HEK293 (cell line): ENCODE data around the gene RPS6KB1.
"Not testable (repeated sequence)": the region's sequence is repeated elsewhere in the genome, so short reads cannot be mapped to it uniquely, and the experiment has no call there.

ENCODE experiments used
- CTCF ChIA-PET: fragments of 350-600 bp; formaldehyde crosslinking; extraction: SDS; loops from one replicate; lab custom pipeline; 2021; ENCODE audit warnings: antibody characterized with exemption; lab: Yijun Ruan, JAX
- POLR2A ChIA-PET: fragments of 300-600 bp; formaldehyde crosslinking; extraction: SDS; loops from one replicate; lab custom pipeline; 2020; ENCODE audit warnings: antibody characterized with exemption, inconsistent platforms; lab: Yijun Ruan, JAX
- H3K27ac ChIP-seq: fragments of 200-500 bp; sonication (Bioruptor generic); 2 replicates; pipeline ENCODE4 v1.5.1; 2014; ENCODE audit warnings: low read depth, low read length, control low read depth, inconsistent platforms; ENCODE audit errors: extremely low read depth
- H3K36me3 ChIP-seq, 2 experiments: fragments of 200-500 bp in 1 of 2; sonication (Bioruptor generic) in 1 of 2; 1 replicate in 1 of 2; 2 replicates in 1 of 2; pipeline ENCODE4 v1.5.1; 2014 to 2017; ENCODE audit warnings: inconsistent platforms in 2 of 2, low read length in 2 of 2; ENCODE audit not compliant: control insufficient read depth in 2 of 2, insufficient read depth in 1 of 2
- H3K4me1 ChIP-seq: fragments of 200-500 bp; sonication (Bioruptor generic); 2 replicates; pipeline ENCODE4 v1.5.1; 2014; ENCODE audit warnings: mild to moderate bottlenecking, low read length, inconsistent platforms; ENCODE audit not compliant: control insufficient read depth, insufficient read depth
- H3K4me3 ChIP-seq: 2 replicates; pipeline ENCODE4 v1.5.1; 2011; ENCODE audit warnings: low read depth, mild to moderate bottlenecking, control low read depth, low read length, moderate library complexity
- H3K9me3 ChIP-seq: fragments of 200-500 bp; sonication (Bioruptor generic); 2 replicates; pipeline ENCODE4 v1.5.1; 2014; ENCODE audit warnings: low read depth, low read length, inconsistent platforms; ENCODE audit not compliant: control insufficient read depth, insufficient read depth
- KLF16 ChIP-seq: fragments of 450-650 bp; formaldehyde crosslinking; IDR thresholded peaks from 2 replicates; pipeline ENCODE4 v1.5.1; 2017; ENCODE audit warnings: missing biosample characterization, missing genetic modification characterization
- SP7 ChIP-seq: fragments of 450-650 bp; formaldehyde crosslinking; IDR thresholded peaks from 2 replicates; pipeline ENCODE4 v1.5.1; 2016; ENCODE audit warnings: missing biosample characterization, missing genetic modification characterization
- ZBTB8A ChIP-seq: fragments of 450-650 bp; formaldehyde crosslinking; IDR thresholded peaks from 2 replicates; pipeline ENCODE4 v1.5.1; 2016; ENCODE audit warnings: missing biosample characterization, missing genetic modification characterization
- ZNF132 ChIP-seq: fragments of 450-650 bp; formaldehyde crosslinking; IDR thresholded peaks from 2 replicates; pipeline ENCODE4 v1.5.1; 2017; ENCODE audit warnings: missing biosample characterization, missing genetic modification characterization, borderline replicate concordance
- ZNF558 ChIP-seq: fragments of 450-650 bp; formaldehyde crosslinking; IDR thresholded peaks from 2 replicates; pipeline ENCODE4 v1.5.1; 2016; ENCODE audit warnings: missing biosample characterization, missing genetic modification characterization
- ZNF571 ChIP-seq: fragments of 450-650 bp; formaldehyde crosslinking; IDR thresholded peaks from 2 replicates; pipeline ENCODE4 v1.5.0; 2017; ENCODE audit warnings: missing biosample characterization, missing genetic modification characterization
- ZNF600 ChIP-seq: fragments of 450-650 bp; formaldehyde crosslinking; IDR thresholded peaks from 2 replicates; pipeline ENCODE4 v1.5.1; 2016; ENCODE audit warnings: missing biosample characterization, missing genetic modification characterization
- ZNF677 ChIP-seq: fragments of 450-650 bp; IDR thresholded peaks from 2 replicates; pipeline ENCODE4 v1.5.0; 2018; ENCODE audit warnings: missing biosample characterization, mild to moderate bottlenecking, missing genetic modification characterization, moderate library complexity
- ZNF747 ChIP-seq: fragments of 450-650 bp; formaldehyde crosslinking; IDR thresholded peaks from 2 replicates; pipeline ENCODE4 v1.5.1; 2016; ENCODE audit warnings: missing biosample characterization, missing genetic modification characterization
- ZNF768 ChIP-seq: fragments of 450-650 bp; formaldehyde crosslinking; IDR thresholded peaks from 2 replicates; pipeline ENCODE4 v1.5.1; 2018; ENCODE audit warnings: missing biosample characterization, mild to moderate bottlenecking, missing genetic modification characterization
- ZNF830 ChIP-seq: fragments of 450-650 bp; IDR thresholded peaks from 2 replicates; pipeline ENCODE4 v1.5.0; 2018; ENCODE audit warnings: missing biosample characterization, missing genetic modification characterization, low read depth, mild to moderate bottlenecking, moderate library complexity
- TF ChIP-seq, protein P1 (sequence below): fragments of 450-650 bp; formaldehyde crosslinking; IDR thresholded peaks from 2 replicates; pipeline ENCODE4 v1.5.1; 2016; ENCODE audit warnings: missing biosample characterization, missing genetic modification characterization
- TF ChIP-seq, protein P2 (sequence below): fragments of 450-650 bp; formaldehyde crosslinking; IDR thresholded peaks from 2 replicates; pipeline ENCODE4 v1.5.1; 2016; ENCODE audit warnings: missing biosample characterization, missing genetic modification characterization
- TF ChIP-seq, protein P3 (sequence below): fragments of 450-650 bp; formaldehyde crosslinking; optimal IDR thresholded peaks from 2 replicates; pipeline ENCODE3; 2016; ENCODE audit warnings: missing biosample characterization, mild to moderate bottlenecking, missing genetic modification characterization
- TF ChIP-seq, protein P4 (sequence below): fragments of 450-650 bp; formaldehyde crosslinking; IDR thresholded peaks from 2 replicates; pipeline ENCODE4 v1.5.1; 2017; ENCODE audit warnings: missing biosample characterization, missing genetic modification characterization
- TF ChIP-seq, protein P5 (sequence below): fragments of 450-650 bp; IDR thresholded peaks from 2 replicates; pipeline ENCODE4 v1.5.1; 2018; ENCODE audit warnings: missing biosample characterization, missing genetic modification characterization

Gene RPS6KB1

DNA sequence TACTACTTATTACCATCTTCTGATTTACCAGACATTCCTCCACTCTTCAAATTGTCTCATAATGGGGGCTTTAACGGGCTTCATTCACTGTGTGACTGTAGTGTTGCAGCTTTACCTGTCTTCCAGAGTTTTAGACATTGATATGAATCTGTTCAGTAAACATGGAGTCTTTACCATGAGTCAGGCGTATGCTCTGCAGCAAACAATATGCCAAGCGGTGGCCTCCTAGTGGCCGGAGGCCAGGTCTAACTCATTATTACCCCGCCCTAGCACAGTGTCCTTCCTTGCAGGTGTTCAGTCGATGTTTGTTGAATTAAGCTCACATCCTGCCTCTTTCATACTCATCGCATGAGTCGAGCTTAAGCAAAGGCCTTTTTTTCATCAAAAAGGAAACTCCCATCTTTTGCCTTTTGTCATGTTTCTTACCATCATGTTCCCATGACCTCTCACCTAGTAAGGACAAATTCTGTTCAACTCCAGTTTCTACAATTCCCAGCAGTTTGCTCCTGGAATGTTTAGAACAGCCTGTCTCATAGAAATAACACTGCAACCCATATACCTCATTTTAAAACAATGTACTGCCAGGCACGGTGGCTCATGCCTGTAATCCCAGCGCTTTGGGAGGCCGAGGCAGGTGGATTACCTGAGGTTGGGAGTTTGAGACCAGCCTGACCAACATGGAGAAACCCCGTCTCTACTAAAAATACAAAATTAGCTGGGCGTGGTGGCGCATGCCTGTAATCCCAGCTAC, 39.6 kb upstream of the RPS6KB1 start:
- Histone ChIP-seq H3K9me3 (no peaks in the 10 kb centered on the region), H3K27ac (no peak overlapping the region), H3K4me1 (no peaks in the 10 kb centered on the region), H3K4me3 (no peak overlapping the region), H3K36me3 (no peaks in the 10 kb centered on the region)
- CTCF ChIA-PET, result interaction anchor here (0.6 to 1.5 kb wide), 10 partner anchors 8 to 1591 kb away, joined by 3 to 4 read pairs (median 3); no protein-coding TSS in a partner anchor
- TF ChIP-seq, protein P1, sequence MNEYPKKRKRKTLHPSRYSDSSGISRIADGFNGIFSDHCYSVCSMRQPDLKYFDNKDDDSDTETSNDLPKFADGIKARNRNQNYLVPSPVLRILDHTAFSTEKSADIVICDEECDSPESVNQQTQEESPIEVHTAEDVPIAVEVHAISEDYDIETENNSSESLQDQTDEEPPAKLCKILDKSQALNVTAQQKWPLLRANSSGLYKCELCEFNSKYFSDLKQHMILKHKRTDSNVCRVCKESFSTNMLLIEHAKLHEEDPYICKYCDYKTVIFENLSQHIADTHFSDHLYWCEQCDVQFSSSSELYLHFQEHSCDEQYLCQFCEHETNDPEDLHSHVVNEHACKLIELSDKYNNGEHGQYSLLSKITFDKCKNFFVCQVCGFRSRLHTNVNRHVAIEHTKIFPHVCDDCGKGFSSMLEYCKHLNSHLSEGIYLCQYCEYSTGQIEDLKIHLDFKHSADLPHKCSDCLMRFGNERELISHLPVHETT (tag by site-specific recombination), result no peak
- TF ChIP-seq SP7 (tag by site-specific recombination), result no peak
- POLR2A ChIA-PET, result interaction anchor here (0.5 to 1.2 kb wide), 3 partner anchors 10 to 112 kb away, joined by 3 to 4 read pairs (median 3); no protein-coding TSS in a partner anchor

DNA sequence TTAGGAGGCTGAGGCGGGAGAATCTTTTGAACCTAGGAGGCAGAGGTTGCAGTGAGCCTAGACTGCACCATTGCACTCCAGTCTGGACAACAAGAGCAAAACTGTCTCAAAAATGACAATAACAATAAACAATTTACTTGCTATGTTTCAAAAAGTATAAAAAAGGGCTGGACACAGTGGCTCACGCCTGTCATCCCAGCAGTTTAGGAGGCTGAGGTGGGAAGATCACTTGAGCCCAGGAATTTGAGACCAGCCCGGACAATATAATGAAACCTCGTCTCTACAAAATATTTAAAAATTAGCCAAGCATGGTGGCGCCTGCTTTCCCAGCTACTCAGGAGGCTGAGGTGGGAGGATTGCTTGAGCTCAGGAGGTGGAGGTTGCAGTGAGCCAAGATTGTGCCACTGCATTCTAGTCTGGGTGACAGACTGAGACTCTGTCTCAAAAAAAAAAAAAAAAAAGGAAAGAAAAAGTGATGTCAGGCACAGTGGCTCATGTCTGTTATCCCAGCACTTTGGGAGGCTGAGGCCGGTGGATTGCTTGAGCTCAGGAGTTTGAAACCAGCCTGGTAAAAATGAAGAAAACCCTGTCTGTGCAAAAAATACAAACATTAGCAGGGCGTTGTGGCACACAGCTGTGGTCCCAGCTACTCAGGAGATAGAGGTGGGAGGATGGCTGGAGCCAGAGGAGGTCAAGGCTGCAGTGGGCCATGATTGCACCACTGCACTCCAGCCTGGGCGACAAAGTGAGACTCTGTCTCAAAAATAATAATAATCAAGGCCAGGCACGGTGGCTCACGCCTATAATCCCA, 38.8 kb upstream of the RPS6KB1 start:
- H3K4me1 ChIP-seq, H3K36me3 ChIP-seq, H3K4me3 ChIP-seq, H3K9me3 ChIP-seq, H3K27ac ChIP-seq: not testable (repeated sequence)
- ChIA-PET CTCF (interaction anchor here (0.6 to 1.5 kb wide), 8 partner anchors 11 to 1590 kb away, joined by 3 to 4 read pairs (median 3); no protein-coding TSS in a partner anchor), POLR2A (interaction anchor here (0.6 to 1.2 kb wide), 2 partner anchors 10 to 111 kb away, joined by 3 read pairs; no protein-coding TSS in a partner anchor)

DNA sequence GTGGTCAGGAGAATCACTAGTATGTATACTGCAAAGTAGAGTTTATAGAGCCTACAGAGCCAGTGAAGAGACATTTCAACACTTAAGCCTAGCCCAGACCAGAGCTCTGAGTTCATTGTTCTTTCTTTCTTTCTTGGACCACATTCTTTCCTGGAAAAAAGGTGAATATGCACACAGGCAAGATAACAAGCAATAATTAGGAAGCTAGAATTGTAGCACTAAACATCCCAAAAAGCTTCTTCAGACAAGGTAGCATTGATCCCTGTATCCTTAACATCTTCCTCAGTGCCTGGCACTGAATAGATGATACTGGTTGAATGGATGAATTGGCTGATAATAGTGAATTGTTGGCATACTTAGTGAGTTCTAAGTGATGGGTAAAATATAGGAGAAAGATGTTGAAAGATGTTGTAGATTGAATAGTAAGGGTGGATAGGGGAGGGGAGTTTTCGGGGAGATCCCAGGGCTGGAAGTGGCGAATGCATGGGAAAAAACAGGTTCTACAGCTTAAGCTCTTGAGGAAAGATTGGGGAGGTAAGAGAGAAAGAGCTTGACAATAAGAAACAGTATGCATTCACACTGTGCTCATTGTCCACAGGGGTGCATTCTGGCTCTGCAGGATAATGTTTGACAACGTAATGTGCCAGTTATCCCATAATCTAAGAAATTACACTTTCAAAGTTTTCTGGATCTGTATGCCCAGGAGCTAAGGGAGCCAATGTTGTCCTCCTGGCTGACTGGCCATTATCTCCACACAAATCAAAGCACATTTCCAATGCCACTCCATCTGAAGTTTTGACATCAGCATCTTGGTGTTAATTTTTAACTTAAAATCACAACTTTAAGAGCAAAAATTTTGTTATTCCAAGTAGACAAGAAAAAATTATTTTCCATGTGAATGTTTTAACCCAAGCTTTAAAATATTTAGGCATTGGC, 35.8 kb upstream of the RPS6KB1 start:
- Histone ChIP-seq H3K36me3 (peaks cover 13 to 16% of the 10 kb centered on the region in 2 experiments), H3K4me3 (no peak overlapping the region), H3K9me3 (no peaks in the 10 kb centered on the region), H3K27ac (no peak overlapping the region), H3K4me1 (no peaks in the 10 kb centered on the region)
- ChIA-PET CTCF (interaction anchor here (0.5 to 2.9 kb wide), 5 partner anchors 19 to 621 kb away, joined by 4 to 13 read pairs (median 6); no protein-coding TSS in a partner anchor), POLR2A (interaction anchor here (0.5 to 1.3 kb wide), 4 partner anchors 12 to 99 kb away, joined by 3 to 16 read pairs (median 6); no protein-coding TSS in a partner anchor)
- TF ChIP-seq, protein P2, sequence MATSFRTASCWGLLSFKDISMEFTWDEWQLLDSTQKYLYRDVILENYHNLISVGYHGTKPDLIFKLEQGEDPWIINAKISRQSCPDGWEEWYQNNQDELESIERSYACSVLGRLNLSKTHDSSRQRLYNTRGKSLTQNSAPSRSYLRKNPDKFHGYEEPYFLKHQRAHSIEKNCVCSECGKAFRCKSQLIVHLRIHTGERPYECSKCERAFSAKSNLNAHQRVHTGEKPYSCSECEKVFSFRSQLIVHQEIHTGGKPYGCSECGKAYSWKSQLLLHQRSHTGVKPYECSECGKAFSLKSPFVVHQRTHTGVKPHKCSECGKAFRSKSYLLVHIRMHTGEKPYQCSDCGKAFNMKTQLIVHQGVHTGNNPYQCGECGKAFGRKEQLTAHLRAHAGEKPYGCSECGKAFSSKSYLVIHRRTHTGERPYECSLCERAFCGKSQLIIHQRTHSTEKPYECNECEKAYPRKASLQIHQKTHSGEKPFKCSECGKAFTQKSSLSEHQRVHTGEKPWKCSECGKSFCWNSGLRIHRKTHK (tag by site-specific recombination), result no peak
- TF ChIP-seq, protein P3, sequence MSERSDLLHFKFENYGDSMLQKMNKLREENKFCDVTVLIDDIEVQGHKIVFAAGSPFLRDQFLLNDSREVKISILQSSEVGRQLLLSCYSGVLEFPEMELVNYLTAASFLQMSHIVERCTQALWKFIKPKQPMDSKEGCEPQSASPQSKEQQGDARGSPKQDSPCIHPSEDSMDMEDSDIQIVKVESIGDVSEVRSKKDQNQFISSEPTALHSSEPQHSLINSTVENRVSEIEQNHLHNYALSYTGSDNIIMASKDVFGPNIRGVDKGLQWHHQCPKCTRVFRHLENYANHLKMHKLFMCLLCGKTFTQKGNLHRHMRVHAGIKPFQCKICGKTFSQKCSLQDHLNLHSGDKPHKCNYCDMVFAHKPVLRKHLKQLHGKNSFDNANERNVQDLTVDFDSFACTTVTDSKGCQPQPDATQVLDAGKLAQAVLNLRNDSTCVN, result no peak
- no peak for TF ChIP-seq ZNF830 (tag by site-specific recombination)
- TF ChIP-seq ZNF677 (tag by site-specific recombination), result no peak
- TF ChIP-seq ZNF747 (tag by site-specific recombination), result no peak
- TF ChIP-seq ZNF768 (tag by site-specific recombination), result no peak
- TF ChIP-seq, protein P4, sequence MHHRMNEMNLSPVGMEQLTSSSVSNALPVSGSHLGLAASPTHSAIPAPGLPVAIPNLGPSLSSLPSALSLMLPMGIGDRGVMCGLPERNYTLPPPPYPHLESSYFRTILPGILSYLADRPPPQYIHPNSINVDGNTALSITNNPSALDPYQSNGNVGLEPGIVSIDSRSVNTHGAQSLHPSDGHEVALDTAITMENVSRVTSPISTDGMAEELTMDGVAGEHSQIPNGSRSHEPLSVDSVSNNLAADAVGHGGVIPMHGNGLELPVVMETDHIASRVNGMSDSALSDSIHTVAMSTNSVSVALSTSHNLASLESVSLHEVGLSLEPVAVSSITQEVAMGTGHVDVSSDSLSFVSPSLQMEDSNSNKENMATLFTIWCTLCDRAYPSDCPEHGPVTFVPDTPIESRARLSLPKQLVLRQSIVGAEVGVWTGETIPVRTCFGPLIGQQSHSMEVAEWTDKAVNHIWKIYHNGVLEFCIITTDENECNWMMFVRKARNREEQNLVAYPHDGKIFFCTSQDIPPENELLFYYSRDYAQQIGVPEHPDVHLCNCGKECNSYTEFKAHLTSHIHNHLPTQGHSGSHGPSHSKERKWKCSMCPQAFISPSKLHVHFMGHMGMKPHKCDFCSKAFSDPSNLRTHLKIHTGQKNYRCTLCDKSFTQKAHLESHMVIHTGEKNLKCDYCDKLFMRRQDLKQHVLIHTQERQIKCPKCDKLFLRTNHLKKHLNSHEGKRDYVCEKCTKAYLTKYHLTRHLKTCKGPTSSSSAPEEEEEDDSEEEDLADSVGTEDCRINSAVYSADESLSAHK (tag by site-specific recombination), result no peak
- no peak for TF ChIP-seq ZNF132 (tag by site-specific recombination)
- TF ChIP-seq KLF16 (tag by site-specific recombination), result no peak
- TF ChIP-seq ZBTB8A (tag by site-specific recombination), result no peak
- TF ChIP-seq ZNF571 (tag by site-specific recombination), result no peak
- no peak for TF ChIP-seq ZNF600 (tag by site-specific recombination)
- TF ChIP-seq ZNF558 (tag by site-specific recombination), result no peak
- TF ChIP-seq, protein P5, sequence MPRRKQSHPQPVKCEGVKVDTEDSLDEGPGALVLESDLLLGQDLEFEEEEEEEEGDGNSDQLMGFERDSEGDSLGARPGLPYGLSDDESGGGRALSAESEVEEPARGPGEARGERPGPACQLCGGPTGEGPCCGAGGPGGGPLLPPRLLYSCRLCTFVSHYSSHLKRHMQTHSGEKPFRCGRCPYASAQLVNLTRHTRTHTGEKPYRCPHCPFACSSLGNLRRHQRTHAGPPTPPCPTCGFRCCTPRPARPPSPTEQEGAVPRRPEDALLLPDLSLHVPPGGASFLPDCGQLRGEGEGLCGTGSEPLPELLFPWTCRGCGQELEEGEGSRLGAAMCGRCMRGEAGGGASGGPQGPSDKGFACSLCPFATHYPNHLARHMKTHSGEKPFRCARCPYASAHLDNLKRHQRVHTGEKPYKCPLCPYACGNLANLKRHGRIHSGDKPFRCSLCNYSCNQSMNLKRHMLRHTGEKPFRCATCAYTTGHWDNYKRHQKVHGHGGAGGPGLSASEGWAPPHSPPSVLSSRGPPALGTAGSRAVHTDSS, result no peak
